WTC11 (cell line): Measurements from ENCODE around the gene PHF13. TPM values are rescaled to one million over a fixed set of nuclear protein-coding genes. Genes with fewer than 3 reads are reported as not detected.

Experiments used
- ATAC-seq: fragments of 200-7000 bp; cut with Tn5 transposase; 2 replicates; pipeline ENCODE4 v1.10.0; 2021; ENCODE audit warnings: mild to moderate bottlenecking, moderate library complexity
- CTCF ChIA-PET: fragments of 300-600 bp; sonication (Branson Sonifier 250); formaldehyde crosslinking; loops from one replicate; lab custom pipeline; 2021; ENCODE audit warnings: antibody characterized with exemption; lab: Charles Lee
- POLR2A ChIA-PET: fragments of 350-600 bp; sonication (Branson Sonifier 250); formaldehyde crosslinking; loops from one replicate; lab custom pipeline; 2021; ENCODE audit warnings: antibody characterized with exemption; lab: Charles Lee
- DNase-seq: peaks from one replicate; pipeline ENCODE4 v3.0.0; 2021; ENCODE audit warnings: low spot score
- H3K27ac Mint-ChIP-seq: 2 replicates; pipeline ENCODE4 v1.8.0; 2021; ENCODE audit warnings: mixed read lengths
- H3K27me3 Mint-ChIP-seq: 2 replicates; pipeline ENCODE4 v1.8.0; 2021; ENCODE audit warnings: low read depth, mild to moderate bottlenecking, moderate library complexity, mixed read lengths
- H3K36me3 Mint-ChIP-seq: 2 replicates; pipeline ENCODE4 v1.8.0; 2021; ENCODE audit warnings: mixed read lengths
- H3K4me1 Mint-ChIP-seq: 2 replicates; pipeline ENCODE4 v1.8.0; 2022; ENCODE audit warnings: mixed read lengths
- H3K4me3 Mint-ChIP-seq: 2 replicates; pipeline ENCODE4 v1.8.0; 2021; ENCODE audit warnings: mild to moderate bottlenecking, moderate library complexity, mixed read lengths
- H3K9me3 Mint-ChIP-seq: 2 replicates; pipeline ENCODE4 v1.8.0; 2021; ENCODE audit warnings: mixed read lengths
- AR ChIP-seq: fragments of 250-450 bp; sonication (Bioruptor Pico); IDR thresholded peaks from 2 replicates; pipeline ENCODE4 v1.9.0; 2021; ENCODE audit warnings: mild to moderate bottlenecking
- ATF1 ChIP-seq: sonication (generic); formaldehyde crosslinking; IDR thresholded peaks from 2 replicates; pipeline ENCODE4 v1.8.1; 2023; ENCODE audit warnings: mild to moderate bottlenecking, moderate library complexity, missing genetic modification reagents
- ATF2 ChIP-seq: sonication (generic); formaldehyde crosslinking; IDR thresholded peaks from 2 replicates; pipeline ENCODE4 v1.8.1; 2022; ENCODE audit warnings: low read depth, missing genetic modification reagents, borderline replicate concordance
- ATF3 ChIP-seq: sonication (generic); formaldehyde crosslinking; conservative IDR thresholded peaks from 2 replicates; pipeline ENCODE4 v1.8.1; 2022; ENCODE audit warnings: mild to moderate bottlenecking, missing genetic modification reagents
- EMX1 ChIP-seq: fragments of 250-450 bp; sonication (Bioruptor Pico); IDR thresholded peaks from 2 replicates; pipeline ENCODE4 v1.8.0; 2021; ENCODE audit warnings: mild to moderate bottlenecking
- FOXK1 ChIP-seq: sonication (generic); formaldehyde crosslinking; IDR thresholded peaks from 2 replicates; pipeline ENCODE4 v1.8.0; 2022; ENCODE audit warnings: mild to moderate bottlenecking, moderate library complexity, missing genetic modification reagents
- HMGA2 ChIP-seq: fragments of 250-450 bp; sonication (Bioruptor Pico); IDR thresholded peaks from 2 replicates; pipeline ENCODE4 v1.4.0; 2021; ENCODE audit warnings: mild to moderate bottlenecking, moderate library complexity
- IRF2 ChIP-seq: sonication (generic); formaldehyde crosslinking; IDR thresholded peaks from 2 replicates; pipeline ENCODE4 v1.8.0; 2022; ENCODE audit warnings: low read depth, missing genetic modification reagents, borderline replicate concordance
- JUN ChIP-seq: sonication (generic); formaldehyde crosslinking; IDR thresholded peaks from 2 replicates; pipeline ENCODE4 v1.8.0; 2023; ENCODE audit warnings: mild to moderate bottlenecking, missing genetic modification reagents
- NFATC4 ChIP-seq: fragments of 250-450 bp; sonication (Bioruptor Pico); IDR thresholded peaks from 2 replicates; pipeline ENCODE4 v1.9.0; 2021; ENCODE audit warnings: mild to moderate bottlenecking
- NFYB ChIP-seq: sonication (generic); formaldehyde crosslinking; conservative IDR thresholded peaks from 2 replicates; pipeline ENCODE4 v1.8.0; 2022; ENCODE audit warnings: low read depth, missing genetic modification reagents
- OVOL2 ChIP-seq: fragments of 250-450 bp; sonication (Bioruptor Pico); IDR thresholded peaks from 2 replicates; pipeline ENCODE4 v1.9.0; 2021; ENCODE audit warnings: mild to moderate bottlenecking, borderline replicate concordance
- STAT6 ChIP-seq: sonication (generic); formaldehyde crosslinking; conservative IDR thresholded peaks from 2 replicates; pipeline ENCODE4 v1.8.1; 2023; ENCODE audit warnings: mild to moderate bottlenecking, low read depth, missing genetic modification reagents, moderate library complexity
- TEAD1 ChIP-seq: sonication (generic); formaldehyde crosslinking; IDR thresholded peaks from 2 replicates; pipeline ENCODE4 v1.8.0; 2022; ENCODE audit warnings: mild to moderate bottlenecking, missing genetic modification reagents
- ZNF219 ChIP-seq: sonication (generic); formaldehyde crosslinking; IDR thresholded peaks from 2 replicates; pipeline ENCODE4 v1.8.0; 2023; ENCODE audit warnings: missing genetic modification reagents, mild to moderate bottlenecking, borderline replicate concordance
- total RNA-seq: library from RNA; stranded (reverse); gene quantifications from 3 replicates; pipeline ENCODE4 v1.2.3, GENCODE V29; 2021

PHF13 gene
- total RNA-seq, 1 experiment from 2014 or later: 39.6 TPM

GRCh38 chr1:6596351-6596750 is 17.2 kb upstream of the PHF13 start (continued):
- TF ChIP-seq STAT6 (CRISPR knock-in tag): no peak
- no peak for TF ChIP-seq AR (CRISPR knock-in tag)
- TF ChIP-seq ATF2: no peak
- TF ChIP-seq NFYB (CRISPR knock-in tag): no peak
- no peak for TF ChIP-seq ATF3 (CRISPR knock-in tag)
- TF ChIP-seq TEAD1 (CRISPR knock-in tag): no peak

- TF ChIP-seq OVOL2 (CRISPR knock-in tag) (no peak), EMX1 (CRISPR knock-in tag) (no peak), ATF1 (CRISPR knock-in tag) (no peak)
- no peak overlapping the region for H3K4me3 Mint-ChIP-seq
- peaks cover 26% of the 10 kb centered on the region for H3K36me3 Mint-ChIP-seq
- DNase-seq (no peak), ATAC-seq (no peak)
- H3K27ac Mint-ChIP-seq: no peak overlapping the region
- H3K4me1 Mint-ChIP-seq: peaks cover 12% of the 10 kb centered on the region
- H3K27me3 Mint-ChIP-seq: no peaks in the 10 kb centered on the region; the same call in 1 of the 2 replicates
- ChIA-PET POLR2A (no interaction called here), CTCF (interaction anchor here (1.3 kb wide), 1 partner anchor 37 kb away, joined by 3 read pairs; no protein-coding TSS in a partner anchor)
- H3K9me3 Mint-ChIP-seq: no peaks in the 10 kb centered on the region
These were observed 16.4 kb upstream of the PHF13 start for GRCh38 chr1:6596886-6597776.

GRCh38 chr1:6597777-6598131 is 15.8 kb upstream of the PHF13 start:
- TF ChIP-seq IRF2 (no peak), ZNF219 (CRISPR knock-in tag) (no peak), NFATC4 (no peak), ATF2 (no peak), HMGA2 (no peak), FOXK1 (CRISPR knock-in tag) (no peak), JUN (CRISPR knock-in tag) (no peak)
- Mint-ChIP-seq H3K27me3 (no peaks in the 10 kb centered on the region; the same call in 1 of the 2 replicates), H3K4me3 (no peak overlapping the region), H3K36me3 (peaks cover 26% of the 10 kb centered on the region), H3K4me1 (peaks cover 12% of the 10 kb centered on the region), H3K9me3 (no peaks in the 10 kb centered on the region), H3K27ac (no peak overlapping the region)
- ChIA-PET POLR2A (no interaction called here), CTCF (interaction anchor here (1.3 kb wide), 1 partner anchor 37 kb away, joined by 3 read pairs; no protein-coding TSS in a partner anchor)
- ATAC-seq (no peak), DNase-seq (no peak)
